Smooth muscle cell (in vitro differentiated cells): ENCODE results near the gene GATAD2A. TPM values are rescaled to one million over a fixed set of nuclear protein-coding genes. Genes with fewer than 3 reads are reported as not detected.

ENCODE experiments used
- DNase-seq: peaks from one replicate; lab custom pipeline; 2025; ENCODE audit not compliant: unreplicated experiment; lab: John Stamatoyannopoulos, UW
- H2AFZ ChIP-seq: fragments of 200-600 bp; sonication (generic); 2 replicates; pipeline ENCODE4 v1.6.0; 2016; ENCODE audit warnings: antibody characterized with exemption, low read depth, mild to moderate bottlenecking
- H3F3A ChIP-seq: fragments of 200-600 bp; sonication (generic); 2 replicates; pipeline ENCODE4 v1.6.0; 2017; ENCODE audit warnings: antibody characterized with exemption, low read depth
- H3K27ac ChIP-seq: fragments of 200-600 bp; sonication (generic); 2 replicates; pipeline ENCODE4 v1.5.1; 2016; ENCODE audit warnings: low read depth, mild to moderate bottlenecking
- H3K27me3 ChIP-seq: fragments of 200-600 bp; sonication (generic); 2 replicates; pipeline ENCODE4 v1.6.1; 2016; ENCODE audit warnings: low read depth, mild to moderate bottlenecking
- H3K36me3 ChIP-seq: fragments of 200-600 bp; sonication (generic); 2 replicates; pipeline ENCODE4 v1.5.1; 2016; ENCODE audit warnings: low read depth
- H3K4me1 ChIP-seq: fragments of 200-600 bp; sonication (generic); 2 replicates; pipeline ENCODE4 v1.5.1; 2016; ENCODE audit warnings: low read depth
- H3K4me2 ChIP-seq: fragments of 200-600 bp; sonication (generic); 2 replicates; pipeline ENCODE4 v1.6.0; 2016; ENCODE audit warnings: mild to moderate bottlenecking
- H3K4me3 ChIP-seq: fragments of 200-600 bp; sonication (generic); 2 replicates; pipeline ENCODE4 v1.5.1; 2016; ENCODE audit warnings: mild to moderate bottlenecking
- H3K79me2 ChIP-seq: fragments of 200-600 bp; sonication (generic); 2 replicates; pipeline ENCODE4 v1.6.0; 2016; ENCODE audit warnings: low read depth, mild to moderate bottlenecking
- H3K9ac ChIP-seq: fragments of 200-600 bp; sonication (generic); 2 replicates; pipeline ENCODE4 v1.6.0; 2016; ENCODE audit warnings: low read depth
- H3K9me3 ChIP-seq: fragments of 200-600 bp; sonication (generic); replicated peaks from 2 replicates; pipeline ENCODE4 v1.5.1; 2016; ENCODE audit warnings: low read depth
- H4K20me1 ChIP-seq: fragments of 200-600 bp; sonication (generic); 2 replicates; pipeline ENCODE4 v1.6.0; 2016; ENCODE audit warnings: low read depth
- WGBS: methylation state at CpG from one replicate; pipeline ENCODE4 v1.1.7; 2016; ENCODE audit warnings: low lambda C conversion rate; 5-methylcytosine and 5-hydroxymethylcytosine counted together
- polyA plus RNA-seq: library from polyadenylated mRNA; unstranded; fragments of >200 nt; fragmentation: Nextera tagmentation; extraction: Ambion mirVana; gene quantifications from 2 replicates; pipeline ENCODE4 v1.2.1, GENCODE V29; 2016
- total RNA-seq: library from RNA; depleted of rRNA; stranded (reverse); fragments of >200 nt; gene quantifications from 2 replicates; pipeline ENCODE4 v1.2.3, GENCODE V29; 2014
- TF ChIP-seq, protein P1 (sequence below): fragments of 200-600 bp; sonication (generic); IDR thresholded peaks from 2 replicates; pipeline ENCODE4 v1.5.1; 2017; ENCODE audit warnings: borderline replicate concordance, mild to moderate bottlenecking, antibody characterized with exemption; ENCODE audit not compliant: insufficient read depth, poor library complexity, severe bottlenecking

GATAD2A gene
- total and polyA plus RNA-seq, 2 experiments from 2014 or later: 26.8 to 27.0 TPM

GRCh38 chr19:19544954-19545591 lies 139.6 kb downstream of the GATAD2A start:
- Histone ChIP-seq H3K9ac (no peak overlapping the region), H3K27me3 (no peaks in the 10 kb centered on the region), H3K4me1 (peaks cover 9% of the 10 kb centered on the region), H3K36me3 (no peaks in the 10 kb centered on the region), H3K27ac (no peak overlapping the region), H3K9me3 (no peaks in the 10 kb centered on the region), H3K4me3 (no peak overlapping the region), H3K4me2 (no peak overlapping the region), H4K20me1 (no peaks in the 10 kb centered on the region), H2AFZ (no peak overlapping the region), H3F3A (no peaks in the 10 kb centered on the region), H3K79me2 (no peaks in the 10 kb centered on the region)
- TF ChIP-seq, protein P1, sequence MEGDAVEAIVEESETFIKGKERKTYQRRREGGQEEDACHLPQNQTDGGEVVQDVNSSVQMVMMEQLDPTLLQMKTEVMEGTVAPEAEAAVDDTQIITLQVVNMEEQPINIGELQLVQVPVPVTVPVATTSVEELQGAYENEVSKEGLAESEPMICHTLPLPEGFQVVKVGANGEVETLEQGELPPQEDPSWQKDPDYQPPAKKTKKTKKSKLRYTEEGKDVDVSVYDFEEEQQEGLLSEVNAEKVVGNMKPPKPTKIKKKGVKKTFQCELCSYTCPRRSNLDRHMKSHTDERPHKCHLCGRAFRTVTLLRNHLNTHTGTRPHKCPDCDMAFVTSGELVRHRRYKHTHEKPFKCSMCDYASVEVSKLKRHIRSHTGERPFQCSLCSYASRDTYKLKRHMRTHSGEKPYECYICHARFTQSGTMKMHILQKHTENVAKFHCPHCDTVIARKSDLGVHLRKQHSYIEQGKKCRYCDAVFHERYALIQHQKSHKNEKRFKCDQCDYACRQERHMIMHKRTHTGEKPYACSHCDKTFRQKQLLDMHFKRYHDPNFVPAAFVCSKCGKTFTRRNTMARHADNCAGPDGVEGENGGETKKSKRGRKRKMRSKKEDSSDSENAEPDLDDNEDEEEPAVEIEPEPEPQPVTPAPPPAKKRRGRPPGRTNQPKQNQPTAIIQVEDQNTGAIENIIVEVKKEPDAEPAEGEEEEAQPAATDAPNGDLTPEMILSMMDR: no peak
- WGBS: 97% methylated on average over 45 of the region's 53 CpGs
- no peak for DNase-seq

DNA sequence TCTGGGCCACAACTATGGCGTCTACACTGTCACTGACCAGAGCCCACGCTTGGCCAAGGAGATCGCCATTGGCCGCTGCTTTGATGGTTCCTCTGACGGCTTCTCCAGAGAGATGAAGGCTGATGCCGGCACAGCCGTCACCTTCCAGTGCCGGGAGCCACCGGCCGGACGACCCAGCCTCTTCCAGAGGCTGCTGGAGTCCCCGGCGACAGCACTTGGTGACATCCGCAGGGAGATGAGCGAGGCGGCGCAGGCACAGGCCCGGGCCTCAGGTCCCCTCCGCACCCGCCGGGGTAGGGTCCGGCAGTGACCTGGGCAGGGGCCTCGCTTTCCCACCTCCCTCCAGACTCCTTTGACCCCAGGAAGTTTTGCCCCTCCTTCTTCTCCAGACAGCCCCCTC lies 140.2 kb downstream of the GATAD2A start:
- WGBS: 98% methylated on average over 23 of the region's 23 CpGs
- H3K4me2 ChIP-seq: no peak overlapping the region
- no peaks in the 10 kb centered on the region for H3K79me2 ChIP-seq
- peaks cover 9% of the 10 kb centered on the region for H3K4me1 ChIP-seq
- no peaks in the 10 kb centered on the region for H3K27me3 ChIP-seq
- no peak for DNase-seq
- no peak overlapping the region for H2AFZ ChIP-seq
- H3K4me3 ChIP-seq: no peak overlapping the region
- H3F3A ChIP-seq: no peaks in the 10 kb centered on the region
- TF ChIP-seq, protein P1: no peak
- no peaks in the 10 kb centered on the region for H3K36me3 ChIP-seq
- no peak overlapping the region for H3K27ac ChIP-seq
- H3K9ac ChIP-seq: no peak overlapping the region
- no peaks in the 10 kb centered on the region for H4K20me1 ChIP-seq
- H3K9me3 ChIP-seq: no peaks in the 10 kb centered on the region

- no peak overlapping the region for H3K9ac ChIP-seq
- 90% methylated on average over 13 of the region's 19 CpGs for WGBS
- H3K4me3 ChIP-seq: no peak overlapping the region
- no peaks in the 10 kb centered on the region for H4K20me1 ChIP-seq
- H3K9me3 ChIP-seq: no peaks in the 10 kb centered on the region
- H3K79me2 ChIP-seq: no peaks in the 10 kb centered on the region
- peaks cover 11% of the 10 kb centered on the region for H3K4me1 ChIP-seq
- no peak overlapping the region for H3K27ac ChIP-seq
- TF ChIP-seq, protein P1: no peak
- no peak for DNase-seq
- H3K36me3 ChIP-seq: no peaks in the 10 kb centered on the region
- H3K4me2 ChIP-seq: no peak overlapping the region
- H2AFZ ChIP-seq: no peak overlapping the region
- H3K27me3 ChIP-seq: no peaks in the 10 kb centered on the region
- H3F3A ChIP-seq: no peaks in the 10 kb centered on the region
These were observed 141.3 kb downstream of the GATAD2A start for GRCh38 chr19:19546751-19547162.
